Naive thymus-derived CD4-positive, alpha-beta T cell (primary cell): ENCODE data around the gene PCDHGB2. TPM values are rescaled to one million over a fixed set of nuclear protein-coding genes. Genes with fewer than 3 reads are reported as not detected.

Experiments used
- ATAC-seq: fragments of 150-1000 bp; cut with Tn5 transposase; 2 replicates; pipeline ENCODE4 v1.10.0; 2021; ENCODE audit warnings: mild to moderate bottlenecking, moderate library complexity
- CTCF ChIA-PET: fragments of 350-600 bp; sonication (Branson Sonifier 250); formaldehyde crosslinking; loops from one replicate; lab custom pipeline; 2021; ENCODE audit warnings: antibody characterized with exemption; lab: Charles Lee
- POLR2A ChIA-PET: fragments of 350-600 bp; sonication (Branson Sonifier 250); formaldehyde crosslinking; loops from one replicate; lab custom pipeline; 2021; ENCODE audit warnings: antibody characterized with exemption, inconsistent platforms; lab: Charles Lee
- DNase-seq, 9 donors: peaks; one replicate each; pipeline versions ENCODE4 v3.0.0 to v3.0.0-alpha.2; 2020 to 2022; ENCODE audit warnings: mixed read lengths in 1 of 9
- H3K27ac ChIP-seq: one replicate; pipeline ENCODE4 v1.7.0; 2013; ENCODE audit warnings: mild to moderate bottlenecking, low read depth, low read length, moderate library complexity
- H3K27me3 ChIP-seq, 2 donors: one replicate each; pipeline ENCODE4 v1.7.0; 2013; ENCODE audit warnings: low read length in 2 of 2, mild to moderate bottlenecking in 2 of 2, moderate library complexity in 2 of 2; ENCODE audit not compliant: control insufficient read depth in 2 of 2, insufficient read depth in 2 of 2
- H3K36me3 ChIP-seq, 3 experiments: 1 replicate in 2 of 3; 2 replicates in 1 of 3; pipeline ENCODE4 v1.7.0; 2013; ENCODE audit warnings: low read length in 3 of 3, mild to moderate bottlenecking in 3 of 3, moderate library complexity in 1 of 3; ENCODE audit not compliant: insufficient read depth in 3 of 3, control insufficient read depth in 2 of 3
- H3K4me1 ChIP-seq, 2 donors: one replicate each; pipeline ENCODE4 v1.7.0; 2013; ENCODE audit warnings: low read length in 2 of 2, mild to moderate bottlenecking in 2 of 2, moderate library complexity in 1 of 2; ENCODE audit not compliant: control insufficient read depth in 2 of 2, insufficient read depth in 2 of 2
- H3K4me3 ChIP-seq: 2 replicates; pipeline ENCODE4 v1.7.0; 2013; ENCODE audit warnings: mild to moderate bottlenecking, low read length
- H3K9me3 ChIP-seq, 3 experiments: 1 replicate in 2 of 3; 2 replicates in 1 of 3; pipeline ENCODE4 v1.7.0; 2013; ENCODE audit warnings: low read length in 3 of 3; ENCODE audit not compliant: control insufficient read depth in 2 of 3
- H3K27ac Mint-ChIP-seq, 9 donors: one replicate each; pipeline ENCODE4 v1.8.0; 2020 to 2022; ENCODE audit warnings: mixed read lengths in 9 of 9, mild to moderate bottlenecking in 8 of 9, moderate library complexity in 5 of 9, inconsistent platforms in 2 of 9
- H3K27me3 Mint-ChIP-seq, 5 donors: one replicate each; pipeline ENCODE4 v1.8.0; 2021 to 2022; ENCODE audit warnings: mixed read lengths in 5 of 5, mild to moderate bottlenecking in 1 of 5
- H3K36me3 Mint-ChIP-seq, 5 donors: one replicate each; pipeline ENCODE4 v1.8.0; 2020 to 2022; ENCODE audit warnings: mixed read lengths in 5 of 5, mild to moderate bottlenecking in 3 of 5, inconsistent platforms in 1 of 5
- H3K4me1 Mint-ChIP-seq, 7 donors: one replicate each; pipeline ENCODE4 v1.8.0; 2020 to 2022; ENCODE audit warnings: mixed read lengths in 7 of 7, mild to moderate bottlenecking in 3 of 7, inconsistent platforms in 1 of 7
- H3K4me3 Mint-ChIP-seq, 10 donors: one replicate each; pipeline ENCODE4 v1.8.0; 2020 to 2022; ENCODE audit warnings: mild to moderate bottlenecking in 10 of 10, mixed read lengths in 10 of 10, moderate library complexity in 6 of 10, inconsistent platforms in 2 of 10
- H3K9me3 Mint-ChIP-seq, 11 donors: one replicate each; pipeline ENCODE4 v1.8.0; 2020 to 2022; ENCODE audit warnings: mixed read lengths in 11 of 11, mild to moderate bottlenecking in 4 of 11, inconsistent platforms in 1 of 11, moderate library complexity in 1 of 11
- intact Hi-C, 2 donors: fragments of 100-400 bp; cut with micrococcal nuclease; formaldehyde crosslinking; loops; one replicate each; pipeline ENCODE4 v1.15.1; 2023
- polyA plus RNA-seq, 2 donors: library from polyadenylated mRNA; unstranded; fragments of 300-500 nt; fragmentation: Illumina TruSeq; gene quantifications; one replicate each; pipeline ENCODE4 v1.2.3, GENCODE V29; 2021
- total RNA-seq, 6 experiments: library from RNA in 5 of 6; stranded (reverse) in 5 of 6; gene quantifications; 1 replicate in 5 of 6; 2 replicates in 1 of 6; pipeline ENCODE4 v1.2.3 and lab custom pipeline; 2021 to 2026

The PCDHGB2 gene
- total and polyA plus RNA-seq, 7 experiments from 2014 or later: 0.24 to 1.3 (median 0.36) TPM; not detected in 3

GRCh38 chr5:141320225-141321169, 39.3 kb upstream of the PCDHGB2 start, which contains the start of gene TAF7:
TAF7 (minus strand) TSS chr5:141320784; CDS start chr5:141320044, 740 bp downstream.
- peak; percentile 88 to 94 (median 94) for DNase-seq
- ATAC-seq: peak; percentile 94
- peaks cover 20 to 49% (median 23%) of the 10 kb centered on the region in 3 experiments for H3K9me3 ChIP-seq
- peak within 1 kb of the TSS; percentile 95 for H3K4me3 ChIP-seq
- ChIA-PET CTCF (interaction anchor here (0.6 to 2.4 kb wide), 9 partner anchors 8 to 249 kb away, joined by 3 to 15 read pairs (median 6); partner anchors contain the start of gene PCDHGA11), POLR2A (interaction anchor here (0.5 to 2.6 kb wide), 23 partner anchors 8 to 1035 kb away, joined by 3 to 26 read pairs (median 4); partner anchors contain the start of genes DELE1, DIAPH1, HDAC3 and IK)
- H3K4me1 ChIP-seq: peaks cover 7% of the 10 kb centered on the region in 2 donors
- peaks cover 0 to 21% (median 10%) of the 10 kb centered on the region in 3 experiments for H3K36me3 ChIP-seq
- H3K27ac ChIP-seq: peak within 1 kb of the TSS; percentile 88
- H3K27me3 ChIP-seq: no peaks in the 10 kb centered on the region
- intact Hi-C loops: loop anchor here (1.0 to 10.0 kb wide), 19 partner anchors 92 to 1450 kb away; partner anchors contain the start of genes PCDHGA10 (in 2 of the 2), ARHGAP26 (in 1 of the 2), CYSTM1 (in 1 of the 2) and DELE1 (in 1 of the 2)
- Mint-ChIP-seq H3K27ac (peak within 1 kb of the TSS; percentile 97 to 100 (median 99)), H3K27me3 (peaks cover 0 to 3% (median 0%) of the 10 kb centered on the region in 5 donors), H3K4me3 (peak within 1 kb of the TSS; percentile 90 to 100 (median 98)), H3K9me3 (peaks cover 12 to 85% (median 55%) of the 10 kb centered on the region in 11 donors), H3K4me1 (peaks cover 18 to 40% (median 27%) of the 10 kb centered on the region in 7 donors), H3K36me3 (peaks cover 33 to 54% (median 42%) of the 10 kb centered on the region in 5 donors)

GRCh38 chr5:141322261-141322660, 37.5 kb upstream of the PCDHGB2 start:
- Histone ChIP-seq H3K4me1 (peaks cover 7% of the 10 kb centered on the region in 2 donors), H3K36me3 (peaks cover 0 to 21% (median 10%) of the 10 kb centered on the region in 3 experiments), H3K9me3 (peaks cover 19 to 37% (median 20%) of the 10 kb centered on the region in 3 experiments), H3K4me3 (no peak overlapping the region), H3K27me3 (no peaks in the 10 kb centered on the region), H3K27ac (no peak overlapping the region)
- H3K27me3 Mint-ChIP-seq: peaks cover 0 to 13% (median 6%) of the 10 kb centered on the region in 5 donors
- H3K36me3 Mint-ChIP-seq: peaks cover 32 to 43% (median 36%) of the 10 kb centered on the region in 5 donors
- no peak overlapping the region for H3K27ac Mint-ChIP-seq
- peaks cover 18 to 48% (median 31%) of the 10 kb centered on the region in 7 donors for H3K4me1 Mint-ChIP-seq
- intact Hi-C loops: loop anchor here (5.0 to 10.0 kb wide), 6 partner anchors 90 to 1217 kb away; partner anchors contain the start of genes DIAPH1 (in 1 of the 2), PCDHGA10 (in 1 of the 2) and PFDN1 (in 1 of the 2)
- ChIA-PET POLR2A (interaction anchor here (1.2 kb wide), 1 partner anchor 242 kb away, joined by 4 read pairs; no protein-coding TSS in a partner anchor), CTCF (interaction anchor here (0.6 to 1.4 kb wide), 3 partner anchors 205 to 336 kb away, joined by 3 to 7 read pairs (median 4); no protein-coding TSS in a partner anchor)
- peaks cover 11 to 82% (median 43%) of the 10 kb centered on the region in 11 donors for H3K9me3 Mint-ChIP-seq
- no peak for ATAC-seq
- no peak for DNase-seq
- peak overlapping the region in 6 of 10 donors; percentile 14 to 100 (median 37) for H3K4me3 Mint-ChIP-seq

- ATAC-seq (peak; percentile 95), DNase-seq (peak; percentile 39 to 75 (median 57))
- Histone ChIP-seq H3K36me3 (no peaks in the 10 kb centered on the region), H3K27ac (peak overlapping the region; percentile 53), H3K4me1 (no peaks in the 10 kb centered on the region), H3K27me3 (peaks cover 0 to 5% of the 10 kb centered on the region in 2 donors), H3K4me3 (peak overlapping the region; percentile 73), H3K9me3 (peaks cover 0 to 32% (median 5%) of the 10 kb centered on the region in 3 experiments)
- peak overlapping the region; percentile 17 to 95 (median 80) for H3K27ac Mint-ChIP-seq
- H3K4me3 Mint-ChIP-seq: peak overlapping the region; percentile 78 to 98 (median 90)
- ChIA-PET CTCF (interaction anchor here (0.6 to 1.6 kb wide), 4 partner anchors 176 to 240 kb away, joined by 3 to 6 read pairs (median 4); no protein-coding TSS in a partner anchor), POLR2A (interaction anchor here (0.6 kb wide), 1 partner anchor 309 kb away, joined by 3 read pairs; no protein-coding TSS in a partner anchor)
- peaks cover 8 to 48% (median 41%) of the 10 kb centered on the region in 5 donors for H3K27me3 Mint-ChIP-seq
- intact Hi-C loops: loop anchor here (1.0 to 10.0 kb wide), 5 partner anchors 186 to 1221 kb away; no protein-coding TSS in a partner anchor
- H3K9me3 Mint-ChIP-seq: peaks cover 4 to 82% (median 22%) of the 10 kb centered on the region in 11 donors
- H3K36me3 Mint-ChIP-seq: peaks cover 3 to 10% (median 6%) of the 10 kb centered on the region in 5 donors
- peaks cover 0 to 15% (median 7%) of the 10 kb centered on the region in 7 donors for H3K4me1 Mint-ChIP-seq
These were observed 33.5 kb upstream of the PCDHGB2 start for GRCh38 chr5:141326088-141326854.

GRCh38 chr5:141328231-141328630, 31.6 kb upstream of the PCDHGB2 start:
- DNase-seq (no peak), ATAC-seq (no peak)
- POLR2A ChIA-PET: interaction anchor here (1.6 kb wide), 1 partner anchor 8 kb away, joined by 5 read pairs; the partner anchor contains the start of gene TAF7
- Histone ChIP-seq H3K9me3 (peaks cover 0 to 44% (median 5%) of the 10 kb centered on the region in 3 experiments), H3K36me3 (no peaks in the 10 kb centered on the region), H3K27me3 (peaks cover 0 to 5% of the 10 kb centered on the region in 2 donors), H3K4me1 (no peaks in the 10 kb centered on the region), H3K27ac (no peak overlapping the region), H3K4me3 (no peak overlapping the region)
- H3K4me3 Mint-ChIP-seq: no peak overlapping the region
- peaks cover 5 to 10% (median 8%) of the 10 kb centered on the region in 5 donors for H3K36me3 Mint-ChIP-seq
- CTCF ChIA-PET: interaction anchor here (1.7 to 2.3 kb wide), 2 partner anchors 8 to 236 kb away, joined by 5 to 9 read pairs; partner anchors contain the start of gene TAF7
- H3K9me3 Mint-ChIP-seq: peaks cover 5 to 83% (median 29%) of the 10 kb centered on the region in 11 donors
- peaks cover 22 to 62% (median 55%) of the 10 kb centered on the region in 5 donors for H3K27me3 Mint-ChIP-seq
- no peak overlapping the region for H3K27ac Mint-ChIP-seq
- H3K4me1 Mint-ChIP-seq: peaks cover 0 to 11% (median 7%) of the 10 kb centered on the region in 7 donors
- intact Hi-C loops: loop anchor here in 1 of 2 donors (10.0 kb wide), 1 partner anchor 1223 kb away; no protein-coding TSS in a partner anchor

- DNase-seq (peak in 1 of 9 donors; percentile 23), ATAC-seq (peak; percentile 56)
- no peak within 1 kb of the TSS for H3K27ac ChIP-seq
- intact Hi-C loops: no loop called here
- Mint-ChIP-seq H3K27ac (no peak within 1 kb of the TSS), H3K4me3 (peak within 1 kb of the TSS in 9 of 10 donors; percentile 19 to 56 (median 35)), H3K36me3 (peaks cover 3 to 23% (median 12%) of the 10 kb centered on the region in 5 donors), H3K27me3 (peaks cover 42 to 85% (median 78%) of the 10 kb centered on the region in 5 donors), H3K4me1 (peaks cover 0 to 11% (median 7%) of the 10 kb centered on the region in 7 donors), H3K9me3 (peaks cover 11 to 93% (median 42%) of the 10 kb centered on the region in 11 donors)
- ChIA-PET POLR2A (interaction anchor here (1.0 kb wide), 1 partner anchor 11 kb away, joined by 3 read pairs; no protein-coding TSS in a partner anchor), CTCF (interaction anchor here (0.6 to 1.6 kb wide), 5 partner anchors 9 to 456 kb away, joined by 3 to 6 read pairs (median 3); no protein-coding TSS in a partner anchor)
- H3K9me3 ChIP-seq: peaks cover 0 to 49% (median 5%) of the 10 kb centered on the region in 3 experiments
- no peak within 1 kb of the TSS for H3K4me3 ChIP-seq
- no peaks in the 10 kb centered on the region for H3K36me3 ChIP-seq
- H3K27me3 ChIP-seq: peaks cover 0 to 11% of the 10 kb centered on the region in 2 donors
- no peaks in the 10 kb centered on the region for H3K4me1 ChIP-seq
These were observed 29.3 kb upstream of the PCDHGB2 start, which contains the start of gene PCDHGA1 for GRCh38 chr5:141330299-141331080. PCDHGA1 (plus strand) TSS chr5:141330514.
